HG03457 (cell line): ENCODE results near the gene PEX10.
A peak's percentile ranks its signal among the peaks of the same experiment; 100 is the strongest.
"Not testable (repeated sequence)": the region's sequence is repeated elsewhere in the genome, so short reads cannot be mapped to it uniquely, and the experiment has no call there.

Source experiments
- ATAC-seq: cut with Tn5 transposase; IDR thresholded peaks from one replicate; pipeline ENCODE4 v1.9.1; 2021; ENCODE audit warnings: moderate number of reproducible peaks; ENCODE audit not compliant: unreplicated experiment

PEX10 gene

GRCh38 chr1:2412395-2412772 lies at the start of gene PEX10:
PEX10 (minus strand) TSS chr1:2412564; CDS start chr1:2412502, 62 bp downstream.
- ATAC-seq, result peak; percentile 77

GRCh38 chr1:2460996-2461751 lies 48.8 kb upstream of the PEX10 start:
- no peak for ATAC-seq

GRCh38 chr1:2460203-2460602 lies 47.8 kb upstream of the PEX10 start:
- no peak for ATAC-seq

GRCh38 chr1:2459757-2460156 lies 47.4 kb upstream of the PEX10 start:
- ATAC-seq, result no peak

- ATAC-seq, result not testable (repeated sequence)
Measured at GRCh38 chr1:2459102-2459753, 46.9 kb upstream of the PEX10 start.

- ATAC-seq, result no peak
Measured at GRCh38 chr1:2458687-2459086, 46.3 kb upstream of the PEX10 start.

- ATAC-seq, result no peak
Measured at GRCh38 chr1:2457444-2457843, 45.1 kb upstream of the PEX10 start.

GRCh38 chr1:2455757-2456156 lies 43.4 kb upstream of the PEX10 start:
- ATAC-seq, result no peak

GRCh38 chr1:2454227-2454626 lies 41.9 kb upstream of the PEX10 start:
- ATAC-seq, result no peak

GRCh38 chr1:2452932-2453315 lies 40.6 kb upstream of the PEX10 start:
- no peak for ATAC-seq

- ATAC-seq, result no peak
Measured at GRCh38 chr1:2452201-2452931, 40.0 kb upstream of the PEX10 start.

- ATAC-seq, result no peak
Measured at GRCh38 chr1:2451741-2452140, 39.4 kb upstream of the PEX10 start.

GRCh38 chr1:2449636-2450454 lies 37.5 kb upstream of the PEX10 start:
- no peak for ATAC-seq

- ATAC-seq, result no peak
Measured at GRCh38 chr1:2448098-2448445, 35.7 kb upstream of the PEX10 start.

GRCh38 chr1:2447276-2448097 lies 35.1 kb upstream of the PEX10 start:
- ATAC-seq, result no peak

- no peak for ATAC-seq
Measured at GRCh38 chr1:2446861-2447260, 34.5 kb upstream of the PEX10 start.

- ATAC-seq, result no peak
Measured at GRCh38 chr1:2446394-2446793, 34.0 kb upstream of the PEX10 start.

- ATAC-seq, result no peak
Measured at GRCh38 chr1:2445823-2446215, 33.5 kb upstream of the PEX10 start.

GRCh38 chr1:2445162-2445822 lies 32.9 kb upstream of the PEX10 start:
- ATAC-seq, result no peak

GRCh38 chr1:2444138-2444591 lies 31.8 kb upstream of the PEX10 start:
- no peak for ATAC-seq
